Keratinocyte (primary cell): Measurements from ENCODE around the gene MAJIN.

ENCODE experiments used
- CTCF ChIP-seq, 3 experiments: IDR thresholded peaks in 1 of 3; conservative IDR thresholded peaks in 1 of 3; optimal IDR thresholded peaks in 1 of 3; 2 replicates in 2 of 3; 3 replicates in 1 of 3; pipeline versions ENCODE3 to v1.5.1; 2011; ENCODE audit warnings: low read length in 3 of 3, mild to moderate bottlenecking in 3 of 3, moderate library complexity in 2 of 3, control low read depth in 1 of 3, inconsistent platforms in 1 of 3; ENCODE audit not compliant: insufficient read depth in 2 of 3; ENCODE audit errors: extremely low read depth in 1 of 3
- EZH2 ChIP-seq: IDR thresholded peaks from one replicate; pipeline ENCODE4 v1.6.1; 2012; ENCODE audit warnings: inconsistent platforms, mild to moderate bottlenecking, low read length, moderate library complexity

DNA sequence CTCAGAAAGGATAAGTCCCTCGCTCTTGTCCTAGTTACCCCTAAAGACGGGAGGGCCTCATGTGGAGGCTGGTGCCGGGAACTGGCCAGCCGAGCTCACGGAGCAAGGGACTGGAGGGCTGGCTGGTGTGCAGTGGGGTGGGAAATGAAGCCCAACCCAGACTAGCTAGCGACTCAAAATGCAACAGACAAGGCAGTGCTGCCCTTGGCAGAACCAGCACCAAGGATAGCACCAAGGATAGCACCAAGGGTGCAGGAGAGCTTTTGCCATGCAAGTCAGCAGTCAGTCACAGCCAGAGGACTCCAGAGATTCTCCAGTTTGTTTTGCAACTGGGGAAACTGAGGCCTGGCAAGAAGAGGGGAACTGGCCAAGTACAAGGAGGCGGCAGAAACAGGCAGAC is 31.4 kb upstream of the MAJIN start:
- TF ChIP-seq CTCF (optimal IDR thresholded peaks at IDR 0.05 in 1 of 3, IDR thresholded peaks at IDR 0.05 in 1 of 3, conservative IDR thresholded peaks at IDR 0.05 in 1 of 3; ENCODE audit: extremely low read depth in 1 of 3, insufficient read depth in 2 of 3, low read length in 3 of 3) (no peak), EZH2 (no peak)
